ENCODE data around the gene GIPR.
"Not testable (repeated sequence)": the region's sequence is repeated elsewhere in the genome, so short reads cannot be mapped to it uniquely, and the experiment has no call there.

Gene GIPR, protein sequence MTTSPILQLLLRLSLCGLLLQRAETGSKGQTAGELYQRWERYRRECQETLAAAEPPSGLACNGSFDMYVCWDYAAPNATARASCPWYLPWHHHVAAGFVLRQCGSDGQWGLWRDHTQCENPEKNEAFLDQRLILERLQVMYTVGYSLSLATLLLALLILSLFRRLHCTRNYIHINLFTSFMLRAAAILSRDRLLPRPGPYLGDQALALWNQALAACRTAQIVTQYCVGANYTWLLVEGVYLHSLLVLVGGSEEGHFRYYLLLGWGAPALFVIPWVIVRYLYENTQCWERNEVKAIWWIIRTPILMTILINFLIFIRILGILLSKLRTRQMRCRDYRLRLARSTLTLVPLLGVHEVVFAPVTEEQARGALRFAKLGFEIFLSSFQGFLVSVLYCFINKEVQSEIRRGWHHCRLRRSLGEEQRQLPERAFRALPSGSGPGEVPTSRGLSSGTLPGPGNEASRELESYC

DNA sequence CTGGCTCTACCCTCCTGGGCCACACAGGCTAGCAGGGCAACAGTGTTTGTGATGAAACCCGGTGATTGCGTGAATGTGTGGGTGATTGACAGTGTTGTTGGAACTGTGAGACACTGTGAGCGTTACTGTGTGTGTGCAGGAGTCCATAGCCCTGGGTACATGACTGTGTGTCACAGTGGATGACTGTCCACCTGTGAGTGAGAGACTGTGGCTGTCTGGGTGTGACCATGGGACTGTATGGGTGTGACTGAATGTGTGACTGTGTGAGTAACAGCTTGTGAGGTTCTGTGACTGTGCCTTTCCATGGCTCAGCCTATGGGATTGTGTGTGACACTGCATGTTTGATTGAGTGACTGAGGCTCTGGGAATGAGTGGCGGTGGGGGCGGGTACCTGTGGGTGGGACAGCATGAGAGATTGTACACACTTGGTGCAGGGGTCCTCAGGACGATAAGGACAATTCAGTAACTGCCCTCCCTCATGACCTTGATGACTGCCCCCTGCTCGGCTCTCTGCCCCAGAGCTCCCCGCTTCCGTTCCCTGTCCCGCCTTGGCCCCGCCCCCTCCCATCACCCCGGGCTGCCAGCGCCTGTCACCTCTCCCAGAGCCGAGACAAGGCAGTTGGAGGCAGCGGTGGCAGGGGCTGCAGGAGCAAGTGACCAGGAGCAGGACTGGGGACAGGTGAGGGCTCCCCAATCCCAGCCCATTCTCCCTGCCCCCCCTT, at the start of gene GIPR:
Gene GIPR, plus strand, starts transcription at position 602 of the 722 bp plus-strand sequence. CDS start 1,300 bp downstream, outside the sequence.
- DNase-seq (ENCODE audit: low read depth): peak; percentile 30

DNA sequence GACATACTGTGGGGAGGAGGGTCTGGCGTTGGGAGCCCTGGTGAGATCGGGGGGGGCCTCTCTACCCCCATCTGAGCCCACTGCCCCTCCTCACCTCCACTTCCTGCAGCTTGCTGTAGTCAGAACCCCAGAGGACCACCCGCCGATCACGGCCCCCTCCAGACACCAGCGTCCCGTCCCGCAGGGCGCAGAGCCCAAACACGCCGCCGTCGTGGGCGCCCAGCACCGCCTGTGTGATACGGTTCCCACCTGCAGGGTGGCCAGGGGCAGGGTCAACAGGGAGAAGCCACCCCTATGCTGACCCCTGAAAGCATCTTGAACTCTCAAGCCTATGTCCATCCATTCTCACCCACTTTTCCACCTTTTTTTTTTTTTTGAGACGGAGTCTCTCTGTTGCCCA, 46.6 kb upstream of the GIPR start:
- no peak for DNase-seq (ENCODE audit: low read depth)

DNA sequence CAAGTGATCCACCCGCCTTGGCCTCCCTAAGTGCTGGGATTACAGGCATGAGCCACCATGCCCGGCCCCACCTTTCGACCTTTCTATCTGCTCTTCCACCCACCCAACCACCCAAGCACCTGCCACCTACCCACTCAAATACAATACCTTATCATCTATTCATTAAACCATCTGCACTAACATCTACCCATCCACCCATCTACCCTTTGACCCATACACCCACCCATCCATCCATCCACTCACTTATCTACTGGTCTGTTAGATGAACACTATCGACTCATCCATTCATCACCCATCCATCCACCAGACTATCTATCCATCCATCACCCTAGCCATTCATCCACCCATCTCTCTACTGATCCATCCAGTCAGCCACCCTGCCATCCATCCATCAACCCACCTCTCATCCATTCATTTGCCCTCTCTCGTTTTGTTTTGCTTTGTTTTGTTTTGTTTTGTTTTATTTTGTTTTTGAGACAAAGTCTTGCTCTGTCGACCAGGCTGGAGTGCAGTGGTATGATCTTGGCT, 46.0 kb upstream of the GIPR start:
- DNase-seq (ENCODE audit: low read depth): no peak

DNA sequence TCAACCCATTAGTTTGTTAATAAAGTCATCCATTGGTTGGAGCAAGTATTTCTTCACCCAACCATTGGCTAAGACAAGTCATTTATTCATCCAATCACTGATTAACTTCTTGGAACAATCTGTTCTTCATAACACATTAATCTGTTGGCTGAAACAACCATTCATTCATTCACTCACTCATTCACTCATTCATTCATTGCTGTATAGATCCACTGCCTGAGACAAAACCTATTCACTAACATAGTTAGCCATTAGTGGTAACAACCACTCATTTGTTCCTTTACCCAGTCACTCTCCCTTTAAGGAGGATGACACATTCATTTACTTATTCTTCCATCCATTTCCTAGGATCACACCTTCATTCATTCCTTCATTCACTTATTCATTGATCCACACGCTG, 44.0 kb upstream of the GIPR start:
- no peak for DNase-seq (ENCODE audit: low read depth)

DNA sequence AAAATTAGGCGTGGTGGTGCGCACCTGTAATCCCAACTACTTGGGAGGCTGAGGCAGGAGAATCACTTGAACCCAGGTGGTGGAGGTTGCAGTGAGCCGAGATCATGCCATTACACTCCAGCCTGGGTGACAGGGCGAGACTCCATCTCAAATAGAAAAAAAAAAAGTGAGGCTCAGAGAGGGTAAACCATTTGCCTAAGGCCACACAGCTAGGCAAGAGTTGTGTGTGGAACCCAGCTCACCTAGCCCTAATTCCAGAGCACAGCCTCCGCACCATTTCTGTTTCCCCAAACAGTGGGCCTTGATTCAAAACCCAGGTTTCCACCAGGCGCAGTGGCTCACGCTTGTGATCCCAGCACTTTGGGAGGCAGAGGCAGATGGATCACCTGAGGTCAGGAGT, 39.8 kb upstream of the GIPR start:
- DNase-seq (ENCODE audit: low read depth): not testable (repeated sequence)

DNA sequence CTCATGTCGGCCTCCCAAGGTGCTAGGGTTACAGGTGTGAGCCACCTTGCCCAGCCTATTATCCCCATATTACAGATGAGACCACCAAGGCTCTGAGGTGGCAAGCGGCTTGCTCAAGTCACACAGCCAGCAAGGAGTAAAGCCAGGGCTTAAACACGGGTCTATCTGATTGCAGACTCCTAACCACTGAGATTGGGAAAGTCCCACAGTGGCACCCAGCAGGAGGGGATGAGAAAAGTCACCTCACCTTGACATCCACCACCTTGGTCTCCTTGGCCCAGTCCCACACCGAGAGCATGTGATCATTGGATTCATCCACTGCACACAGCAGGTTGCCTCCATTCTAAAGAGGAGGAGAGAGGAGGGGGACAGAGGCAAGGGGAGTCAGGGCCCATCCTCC, 38.3 kb upstream of the GIPR start:
- no peak for DNase-seq (ENCODE audit: low read depth)

DNA sequence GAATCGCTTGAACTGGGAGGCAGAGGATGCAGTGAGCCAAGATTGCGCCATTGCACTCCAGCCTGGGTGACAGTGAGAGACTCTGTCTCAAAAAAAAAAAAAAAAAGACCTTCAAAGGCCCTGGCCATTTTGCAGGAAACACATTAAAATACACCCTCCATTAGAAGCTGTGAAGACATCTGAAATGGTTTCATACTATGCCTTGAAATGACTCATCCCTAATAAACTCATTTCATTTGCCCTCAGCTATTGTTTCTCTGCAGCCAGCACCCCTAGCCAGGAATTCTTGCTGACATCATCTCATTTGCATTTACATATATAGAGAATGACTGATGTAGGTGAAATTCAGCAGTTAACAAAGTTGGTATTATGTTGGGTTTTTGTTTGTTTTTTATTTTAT, 37.6 kb upstream of the GIPR start:
- peak; percentile 82 for DNase-seq (ENCODE audit: low read depth)

DNA sequence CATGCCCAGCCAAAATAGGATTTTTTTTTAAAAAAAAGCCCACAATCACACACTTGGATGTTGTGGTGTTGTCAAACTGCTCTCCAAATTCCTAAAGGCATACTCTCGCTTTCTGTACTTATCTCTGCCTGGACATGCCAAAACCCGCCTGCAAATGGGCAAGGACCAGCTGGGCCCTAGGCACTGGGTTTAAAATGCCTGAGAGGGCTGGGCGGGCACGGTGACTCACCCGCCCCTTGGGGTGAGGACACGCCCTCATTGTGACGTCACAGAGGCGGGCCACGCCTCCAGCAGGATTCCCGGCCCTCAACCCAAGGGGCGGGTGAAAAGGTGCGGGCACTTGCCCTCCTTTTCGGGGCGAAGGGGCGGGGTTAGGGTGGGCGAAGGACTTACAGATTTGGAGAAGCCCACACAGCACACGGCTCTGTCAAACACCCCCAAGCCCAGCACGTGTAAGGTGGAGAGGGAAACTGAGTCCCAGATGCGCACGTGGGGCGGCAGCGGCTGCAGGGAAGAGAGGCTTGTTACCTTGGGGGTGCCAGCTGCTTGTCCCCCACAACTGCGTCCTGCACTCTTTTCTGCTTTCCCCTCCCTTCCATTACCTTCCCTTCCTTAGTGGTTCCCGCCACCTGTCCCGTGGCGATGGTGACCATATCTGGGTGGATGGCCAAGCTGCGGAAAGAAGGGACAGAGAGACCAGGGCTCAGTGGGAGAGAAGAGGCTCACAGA, 35.4 kb upstream of the GIPR start:
- DNase-seq (ENCODE audit: low read depth): peak; percentile 84

DNA sequence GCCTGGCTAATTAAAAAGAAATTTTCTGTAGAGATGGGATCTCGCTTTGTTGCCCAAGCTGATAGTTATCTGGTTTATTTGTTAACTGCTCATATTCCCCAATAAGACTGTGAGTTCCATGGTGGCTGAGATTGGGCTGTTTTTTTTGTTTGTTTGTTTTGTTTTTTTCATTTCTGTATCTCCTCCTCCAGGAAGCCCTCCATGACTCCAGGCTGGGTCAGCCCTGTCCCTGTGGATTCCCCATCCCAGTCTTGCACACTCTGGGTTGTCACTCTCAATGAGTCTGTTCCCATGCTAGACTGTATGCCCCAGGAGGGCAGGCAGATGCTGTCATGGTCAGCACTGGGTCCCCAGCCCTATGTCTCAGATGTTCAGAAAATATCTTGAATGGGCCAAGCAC, 31.7 kb upstream of the GIPR start:
- DNase-seq (ENCODE audit: low read depth): no peak

DNA sequence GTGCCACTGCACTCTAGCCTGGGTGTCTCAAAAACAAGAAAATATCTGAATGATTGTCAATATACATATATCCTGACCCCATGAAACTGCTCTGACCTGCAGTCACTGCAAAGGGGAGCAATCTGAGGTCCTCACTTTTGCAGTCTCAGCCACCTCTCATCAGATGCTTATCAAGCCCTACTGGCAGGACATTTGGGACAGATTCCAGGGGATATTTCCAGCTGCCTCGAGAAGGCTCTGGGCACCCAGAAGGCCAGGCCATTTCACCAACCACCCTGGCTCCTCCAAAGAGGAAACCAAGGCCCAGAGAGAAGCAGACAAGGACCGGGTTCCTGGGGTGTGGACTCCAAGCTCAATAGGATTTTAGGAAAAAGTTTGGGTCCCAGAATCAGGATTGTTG, 31.1 kb upstream of the GIPR start:
- DNase-seq (ENCODE audit: low read depth): no peak

DNA sequence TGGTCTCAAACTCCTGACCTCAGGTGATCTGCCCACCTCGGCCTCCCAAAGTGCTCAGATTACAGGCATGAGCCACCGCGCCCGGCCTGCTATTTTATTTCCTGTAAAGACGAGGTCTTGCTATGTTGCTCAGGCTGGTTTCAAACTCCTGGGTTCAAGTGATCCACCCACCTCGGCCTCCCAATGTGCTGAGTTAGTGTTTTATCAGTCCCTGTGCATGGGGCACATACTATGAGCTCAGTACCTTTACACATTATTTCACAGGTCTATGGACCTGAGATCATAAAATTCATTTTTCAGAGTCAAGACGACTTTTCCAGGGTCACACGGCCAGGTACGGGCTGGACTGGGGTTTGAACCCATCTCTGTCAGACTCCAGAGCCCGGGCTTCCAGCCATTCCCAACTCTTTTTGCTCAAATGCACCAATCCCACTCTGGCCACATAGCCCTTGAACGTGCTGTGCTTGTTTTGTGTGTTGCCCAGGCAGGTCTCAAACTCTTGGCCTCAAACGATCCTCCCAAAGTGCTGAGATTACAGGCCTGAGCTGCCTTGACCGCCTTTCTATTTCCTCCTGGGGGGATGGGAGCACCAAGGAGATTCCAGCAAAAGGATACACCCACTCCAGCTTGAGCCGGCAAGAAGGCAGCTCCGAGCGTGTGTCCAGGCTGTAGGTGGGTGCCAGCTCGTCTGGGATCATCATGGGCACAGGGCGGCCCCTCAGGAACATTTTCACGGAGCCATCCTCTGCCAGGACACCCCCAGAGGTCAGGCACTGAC, 29.9 kb upstream of the GIPR start:
- DNase-seq (ENCODE audit: low read depth): peak; percentile 70

DNA sequence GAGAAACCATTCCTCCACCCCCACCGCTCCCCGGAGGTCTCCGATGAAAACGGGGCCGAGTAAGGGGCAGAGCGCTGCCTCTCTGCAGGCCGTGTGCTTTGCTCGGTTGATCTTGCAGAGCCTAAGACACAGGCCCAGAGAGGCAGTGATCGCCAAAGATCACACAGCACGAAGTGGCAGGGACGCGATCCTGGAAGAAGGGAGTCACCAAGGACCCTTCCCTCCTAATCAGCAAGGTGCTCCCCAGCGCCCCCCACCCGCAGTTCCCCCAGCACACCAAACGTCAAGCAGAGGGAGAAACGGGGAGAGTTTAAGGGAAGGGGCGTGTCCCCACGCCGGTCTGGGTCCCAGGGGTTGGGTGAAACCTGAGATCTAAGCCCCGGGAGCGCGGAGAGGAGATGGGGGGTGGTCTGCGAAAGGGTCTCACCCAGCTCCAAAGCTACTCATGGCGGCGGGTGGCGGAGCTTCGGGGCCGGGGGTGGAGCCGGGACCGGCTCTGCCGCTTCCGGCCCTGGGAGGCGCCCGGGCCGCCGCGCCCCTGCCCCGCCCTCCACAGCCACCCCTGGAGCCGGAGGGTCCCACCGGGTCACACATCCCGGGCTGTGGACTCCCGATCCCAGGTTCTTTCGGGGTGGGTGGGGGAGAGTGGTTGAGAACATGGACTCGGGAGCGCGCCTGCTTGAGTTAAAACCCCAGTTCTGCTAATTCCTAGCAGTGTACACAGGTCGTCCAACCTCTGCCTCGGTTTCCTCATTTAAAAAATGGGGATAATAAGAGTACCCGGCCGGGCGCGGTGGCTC, 28.9 kb upstream of the GIPR start, which contains the start of gene EML2:
Gene EML2, minus strand, starts transcription at position 468 of the 800 bp plus-strand sequence. Its CDS starts 21 bp downstream, at position 447.
- no peak for DNase-seq (ENCODE audit: low read depth)

DNA sequence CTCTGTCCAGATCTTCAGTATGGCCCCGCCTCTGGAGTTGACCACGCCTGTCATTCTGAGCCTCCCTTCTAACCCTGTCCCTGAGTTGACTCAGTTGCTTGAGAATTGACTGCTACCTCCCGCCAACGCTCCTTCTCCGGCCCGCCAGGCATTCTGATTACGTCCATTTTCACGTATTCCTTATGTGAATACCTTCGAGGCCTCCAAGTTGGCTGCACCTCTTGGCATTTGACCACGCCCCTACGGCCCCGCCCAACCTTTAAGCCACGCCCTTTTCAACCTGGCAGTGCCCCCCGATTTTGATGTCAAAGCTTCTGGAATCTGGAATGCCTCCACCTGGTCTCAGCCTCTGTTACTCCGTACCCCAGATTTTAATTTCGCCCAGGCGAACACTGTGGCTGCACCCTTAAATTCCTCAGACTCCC, 27.2 kb upstream of the GIPR start:
- no peak for DNase-seq (ENCODE audit: low read depth)

DNA sequence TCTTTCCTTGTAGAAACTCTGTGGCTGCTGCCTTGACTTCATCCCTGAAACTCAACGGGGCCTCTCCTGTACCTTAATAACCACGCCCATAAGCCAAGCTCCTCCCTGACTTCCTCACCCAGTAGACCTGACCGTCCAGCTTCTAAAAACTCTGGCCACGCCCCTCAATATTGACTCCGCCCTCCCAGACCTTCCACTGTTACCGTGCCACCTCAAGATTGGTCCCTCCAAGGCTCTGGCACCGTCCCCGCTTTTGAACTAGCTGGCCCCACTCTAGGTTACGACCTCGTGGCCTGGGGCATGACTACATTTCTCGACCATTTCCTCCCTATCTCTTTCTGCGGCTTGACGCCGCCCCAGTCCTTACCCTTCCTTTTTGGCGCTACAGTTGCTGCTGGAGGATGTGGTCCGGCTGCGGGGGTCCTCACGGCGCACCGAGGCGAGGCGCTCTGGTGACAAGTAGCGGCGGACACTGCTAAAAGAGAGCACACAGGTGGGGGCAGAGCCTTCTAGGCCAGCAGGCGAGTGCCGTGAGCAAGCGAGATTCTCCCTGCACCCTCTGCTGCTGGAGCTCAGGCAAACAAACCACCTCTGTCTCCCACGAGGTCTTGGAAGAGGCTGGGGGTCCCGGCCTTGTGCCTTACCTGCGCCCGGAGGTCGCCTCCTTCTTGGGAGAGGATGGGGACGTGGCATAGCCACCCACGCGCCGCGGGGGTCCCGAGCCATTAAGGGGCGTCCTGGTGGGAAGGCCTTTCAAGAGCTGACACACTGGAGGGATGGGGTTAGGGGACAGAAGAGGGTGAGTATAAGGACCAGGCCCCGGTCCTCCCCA, 26.5 kb upstream of the GIPR start:
- peak; percentile 62 for DNase-seq (ENCODE audit: low read depth)

DNA sequence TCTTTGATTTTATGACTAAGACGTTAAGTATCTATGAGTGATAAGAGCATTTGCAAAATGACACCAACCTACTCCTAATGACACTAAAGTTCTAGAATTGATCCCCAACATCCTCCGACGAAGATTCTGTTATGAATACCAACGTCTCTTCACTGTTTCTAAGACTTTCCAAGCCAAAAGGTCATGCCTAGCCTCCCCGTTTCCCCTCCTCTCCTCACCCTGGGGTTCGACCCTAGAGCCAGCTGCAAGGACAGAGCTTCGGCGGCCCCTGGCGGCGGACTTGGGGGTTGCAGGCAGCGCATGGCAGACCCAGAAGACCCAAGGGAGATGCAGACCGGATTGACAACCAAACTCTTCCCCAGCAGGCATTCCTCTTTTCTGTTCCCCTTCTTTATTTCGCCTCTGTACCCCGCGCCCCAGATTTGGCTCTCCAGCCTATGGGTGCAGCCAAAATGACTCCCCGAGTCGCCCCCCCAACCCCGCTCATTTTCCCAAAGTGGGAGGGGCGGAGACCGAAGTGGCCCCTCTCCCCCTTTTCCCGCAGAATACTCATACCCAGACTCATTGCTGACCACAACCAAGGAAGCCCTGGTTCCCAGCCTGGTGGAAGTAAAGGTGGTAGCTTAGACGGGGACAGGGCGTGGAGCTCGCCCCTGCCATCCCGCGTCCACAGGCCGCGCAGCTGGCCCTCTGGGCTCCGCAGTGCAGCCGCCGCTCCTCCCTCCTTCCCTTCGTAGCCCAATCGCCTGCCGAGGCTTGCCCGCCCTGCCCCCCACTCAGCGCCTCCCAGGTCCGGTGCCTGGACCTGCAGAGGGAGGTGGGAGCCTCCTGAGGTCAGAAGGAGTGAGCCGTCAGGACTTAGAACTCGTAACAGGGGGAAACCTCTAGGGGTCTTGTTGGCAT, 24.7 kb upstream of the GIPR start:
- peak; percentile 67 for DNase-seq (ENCODE audit: low read depth)

DNA sequence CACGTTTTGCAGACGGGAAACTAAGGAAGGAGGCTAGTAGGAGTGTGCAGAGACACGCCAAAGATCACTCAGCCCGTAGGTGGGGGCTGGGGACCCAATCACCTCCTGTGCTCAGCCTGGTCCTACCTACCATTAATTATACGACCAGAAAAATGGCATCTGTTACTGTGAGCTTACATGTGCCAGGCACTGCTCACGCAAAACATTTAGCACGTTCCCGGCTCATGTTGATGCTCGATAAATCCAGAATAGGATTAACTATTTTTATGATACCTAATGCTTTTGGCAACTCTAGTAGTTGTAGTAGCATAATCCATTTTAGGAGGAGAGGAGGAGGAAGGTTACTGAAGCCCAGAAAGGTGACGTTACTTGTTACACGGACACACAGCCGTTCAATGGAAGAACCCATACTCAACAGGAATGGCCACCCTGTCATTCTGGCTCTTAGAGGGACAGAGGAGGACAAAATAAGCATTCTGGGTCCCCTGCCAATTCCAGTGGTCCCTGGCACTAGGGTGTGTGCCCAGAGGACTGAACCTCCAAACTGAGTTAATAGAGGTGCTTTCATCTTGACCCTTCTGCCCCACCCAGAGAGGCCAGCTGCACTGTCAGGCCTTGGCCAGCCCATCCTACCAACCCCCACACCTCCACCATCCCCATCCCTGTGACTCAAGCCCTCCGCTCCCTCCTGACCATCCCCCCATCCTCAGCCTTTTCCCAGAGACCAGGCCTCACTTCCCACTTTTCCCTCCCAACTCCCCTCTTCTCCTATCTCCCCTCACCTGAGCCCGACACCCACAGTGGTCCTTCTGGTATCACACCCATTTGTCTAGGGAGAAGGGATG, 23.9 kb upstream of the GIPR start:
- DNase-seq (ENCODE audit: low read depth): peak; percentile 35

DNA sequence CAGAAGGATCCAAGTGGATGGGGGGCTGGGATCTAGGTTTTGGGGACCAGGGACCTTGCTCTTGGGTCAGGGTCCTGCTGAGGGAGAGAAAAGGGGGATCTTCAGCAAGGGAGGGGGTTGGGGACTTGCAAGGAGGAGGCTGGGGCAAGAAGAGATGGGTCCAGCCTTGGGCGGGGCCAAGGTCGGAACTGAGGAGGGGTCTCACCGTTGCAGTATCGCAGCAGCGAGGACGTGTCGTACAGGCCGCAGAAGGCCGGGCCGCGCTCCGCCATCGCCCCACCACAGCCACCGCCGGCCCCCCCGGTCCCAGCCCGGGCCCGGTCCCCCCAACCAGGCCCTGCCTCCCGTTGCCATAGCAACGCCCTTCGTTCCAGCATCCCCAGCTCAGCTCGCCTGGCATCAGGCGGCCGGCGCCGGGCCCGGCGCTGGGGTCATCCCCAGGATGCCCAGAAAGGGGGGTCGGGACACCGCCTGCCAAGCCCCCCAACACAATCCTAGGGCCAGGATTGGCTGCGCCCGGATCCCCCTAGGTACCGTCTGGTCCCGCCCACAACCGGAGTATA, 22.9 kb upstream of the GIPR start:
- DNase-seq (ENCODE audit: low read depth): no peak

Data from amniotic epithelial cell (primary cell).